NCI-H2171 treated with DMSO at 0.1 percent for 48 hours (cell line): ENCODE data around the gene CEP97.

Experiments used
- DNase-seq: peaks from one replicate; lab custom pipeline; 2025; lab: John Stamatoyannopoulos, UW

Gene CEP97

GRCh38 chr3:101813817-101814440 lies 89.5 kb downstream of the CEP97 start:
- DNase-seq: no peak

- DNase-seq: no peak
These were observed 90.4 kb downstream of the CEP97 start for GRCh38 chr3:101814835-101815234.

- no peak for DNase-seq
These were observed 92.1 kb downstream of the CEP97 start for GRCh38 chr3:101816215-101817149.

- DNase-seq: no peak
These were observed 93.6 kb downstream of the CEP97 start for GRCh38 chr3:101817992-101818391.

- DNase-seq: no peak
These were observed 95.3 kb downstream of the CEP97 start for GRCh38 chr3:101819649-101820206.
